ENCODE measurements around the gene ARHGEF3. TPM values are rescaled to one million over a fixed set of nuclear protein-coding genes. Genes with fewer than 3 reads are reported as not detected.

ARHGEF3 gene
- total and polyA plus RNA-seq, 8 donors = 19.5 to 34.1 (median 24.4) TPM

DNA sequence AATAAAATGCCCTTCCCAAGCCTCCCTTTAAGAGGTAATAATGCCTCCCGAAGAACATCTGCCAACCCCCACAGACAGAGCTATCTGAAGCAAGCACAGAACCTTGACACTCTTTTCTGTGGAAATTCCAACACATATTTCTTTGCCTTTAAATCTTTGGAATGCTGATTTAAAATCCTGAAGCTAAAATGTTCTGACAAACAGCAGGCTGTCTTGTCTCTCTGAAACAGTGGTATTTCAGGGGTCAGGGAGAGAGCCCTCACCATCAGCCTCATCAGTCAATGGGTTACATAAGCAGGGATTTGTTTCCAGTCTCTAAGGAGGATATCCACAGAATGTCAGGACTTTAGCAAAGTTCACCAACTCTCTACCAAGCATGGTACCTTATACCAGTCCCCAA, 27.8 kb upstream of the ARHGEF3 start:
- no peaks in the 10 kb centered on the region for H3K36me3 ChIP-seq
- DNase-seq (no peak), ATAC-seq (no peak)
- intact Hi-C loops (cut with DNase I) = no loop called here
- H3K9me3 ChIP-seq = no peaks in the 10 kb centered on the region
- no peaks in the 10 kb centered on the region for H3K27me3 ChIP-seq
- peaks cover 0 to 9% of the 10 kb centered on the region in 2 donors for H3K4me1 ChIP-seq
- H3K27ac ChIP-seq = no peak overlapping the region
- H3K4me3 ChIP-seq = no peak overlapping the region
- TF ChIP-seq, protein P1, sequence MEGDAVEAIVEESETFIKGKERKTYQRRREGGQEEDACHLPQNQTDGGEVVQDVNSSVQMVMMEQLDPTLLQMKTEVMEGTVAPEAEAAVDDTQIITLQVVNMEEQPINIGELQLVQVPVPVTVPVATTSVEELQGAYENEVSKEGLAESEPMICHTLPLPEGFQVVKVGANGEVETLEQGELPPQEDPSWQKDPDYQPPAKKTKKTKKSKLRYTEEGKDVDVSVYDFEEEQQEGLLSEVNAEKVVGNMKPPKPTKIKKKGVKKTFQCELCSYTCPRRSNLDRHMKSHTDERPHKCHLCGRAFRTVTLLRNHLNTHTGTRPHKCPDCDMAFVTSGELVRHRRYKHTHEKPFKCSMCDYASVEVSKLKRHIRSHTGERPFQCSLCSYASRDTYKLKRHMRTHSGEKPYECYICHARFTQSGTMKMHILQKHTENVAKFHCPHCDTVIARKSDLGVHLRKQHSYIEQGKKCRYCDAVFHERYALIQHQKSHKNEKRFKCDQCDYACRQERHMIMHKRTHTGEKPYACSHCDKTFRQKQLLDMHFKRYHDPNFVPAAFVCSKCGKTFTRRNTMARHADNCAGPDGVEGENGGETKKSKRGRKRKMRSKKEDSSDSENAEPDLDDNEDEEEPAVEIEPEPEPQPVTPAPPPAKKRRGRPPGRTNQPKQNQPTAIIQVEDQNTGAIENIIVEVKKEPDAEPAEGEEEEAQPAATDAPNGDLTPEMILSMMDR (IDR thresholded peaks at IDR 0.05) = no peak

DNA sequence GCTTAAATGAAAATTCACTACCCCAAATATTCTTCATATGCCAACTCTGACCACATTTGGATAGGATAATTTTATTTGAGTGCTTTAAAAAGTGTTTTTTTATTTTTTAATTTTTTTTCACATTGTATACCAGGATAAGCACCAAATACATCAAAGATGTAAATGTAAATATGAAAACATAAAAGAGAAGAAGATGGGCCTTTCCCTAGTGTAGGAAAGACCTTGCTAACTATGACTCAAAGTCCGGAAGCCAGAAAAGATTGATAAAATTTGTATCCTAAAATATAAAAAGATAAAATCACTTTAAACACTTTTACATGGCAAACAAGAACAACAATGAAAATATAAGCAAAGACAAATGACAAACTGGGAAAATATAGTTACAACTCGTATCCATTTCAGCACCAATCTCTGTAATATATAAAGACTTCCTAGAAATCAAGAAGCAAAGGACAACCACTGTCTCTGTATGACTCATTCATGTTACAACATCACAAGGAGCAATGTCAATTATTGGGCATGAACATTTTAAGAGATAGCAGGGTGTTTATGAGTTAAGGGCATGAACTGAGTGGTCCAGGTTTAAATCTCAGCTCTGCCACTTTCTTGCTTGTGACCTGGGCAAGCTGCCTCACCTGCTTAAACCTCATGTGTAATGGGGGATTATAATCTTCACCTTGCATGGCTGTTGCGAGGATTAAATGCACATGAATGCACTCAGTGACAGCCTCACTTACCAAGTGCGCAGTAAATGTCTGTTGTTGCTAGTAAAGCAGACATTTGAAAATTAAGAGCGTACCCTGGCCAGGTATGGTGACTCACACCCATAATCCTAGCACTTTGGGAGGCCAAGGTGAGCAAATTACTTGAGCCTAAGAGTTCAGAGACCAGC, 25.3 kb upstream of the ARHGEF3 start:
- no peak overlapping the region for H3K4me3 ChIP-seq
- H3K27me3 ChIP-seq = no peaks in the 10 kb centered on the region
- intact Hi-C loops (cut with DNase I) = no loop called here
- TF ChIP-seq, protein P1 (IDR thresholded peaks at IDR 0.05) = no peak
- peaks cover 0 to 11% of the 10 kb centered on the region in 2 donors for H3K4me1 ChIP-seq
- DNase-seq (no peak), ATAC-seq (no peak)
- no peak overlapping the region for H3K27ac ChIP-seq
- no peaks in the 10 kb centered on the region for H3K36me3 ChIP-seq
- no peaks in the 10 kb centered on the region for H3K9me3 ChIP-seq

DNA sequence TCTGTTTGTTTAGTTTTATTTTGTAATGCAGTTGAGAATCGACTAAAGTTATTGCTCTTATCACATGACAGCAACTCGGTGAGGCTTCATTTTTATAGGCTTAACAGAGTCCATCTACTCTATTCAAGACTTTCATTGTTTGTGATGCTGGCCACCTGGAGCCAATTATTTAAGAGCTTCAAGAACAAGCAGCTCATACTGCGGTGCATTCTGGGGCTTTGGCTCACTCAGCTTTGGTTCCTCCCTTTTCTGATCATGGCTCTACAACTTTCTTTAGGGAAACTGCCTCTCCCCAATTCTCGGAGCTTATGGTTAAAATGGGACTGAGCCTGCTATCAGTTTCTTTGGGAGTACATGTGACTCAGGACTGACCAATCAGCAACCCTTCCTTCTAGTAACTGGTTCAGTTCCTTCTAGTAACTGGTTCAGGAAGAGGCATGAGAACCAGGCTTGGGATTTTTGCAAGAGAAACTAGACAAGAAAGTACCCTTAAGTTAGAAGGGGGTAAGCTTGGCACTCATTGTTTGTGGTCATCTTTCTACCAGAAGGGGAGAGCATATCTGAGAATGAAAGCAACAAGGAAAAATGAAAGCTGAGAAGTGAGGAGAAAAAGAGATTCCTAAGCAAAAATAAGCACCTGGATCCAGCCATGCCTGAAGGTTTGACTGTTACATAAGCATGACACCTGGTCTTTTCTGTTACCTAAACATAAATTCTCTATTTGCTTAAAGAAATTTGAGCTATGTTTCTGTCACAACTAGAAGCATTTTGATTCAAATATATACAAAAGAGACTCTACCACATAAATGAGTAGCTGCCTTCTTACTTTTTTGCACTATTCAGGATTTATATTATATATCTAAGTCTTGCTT, 24.1 kb upstream of the ARHGEF3 start:
- no peaks in the 10 kb centered on the region for H3K27me3 ChIP-seq
- intact Hi-C loops (cut with DNase I) = no loop called here
- no peak for DNase-seq
- no peak for ATAC-seq
- H3K4me1 ChIP-seq = peaks cover 0 to 11% of the 10 kb centered on the region in 2 donors
- no peaks in the 10 kb centered on the region for H3K36me3 ChIP-seq
- no peak overlapping the region for H3K27ac ChIP-seq
- H3K9me3 ChIP-seq = no peaks in the 10 kb centered on the region
- TF ChIP-seq, protein P1 (IDR thresholded peaks at IDR 0.05) = no peak
- no peak overlapping the region for H3K4me3 ChIP-seq

DNA sequence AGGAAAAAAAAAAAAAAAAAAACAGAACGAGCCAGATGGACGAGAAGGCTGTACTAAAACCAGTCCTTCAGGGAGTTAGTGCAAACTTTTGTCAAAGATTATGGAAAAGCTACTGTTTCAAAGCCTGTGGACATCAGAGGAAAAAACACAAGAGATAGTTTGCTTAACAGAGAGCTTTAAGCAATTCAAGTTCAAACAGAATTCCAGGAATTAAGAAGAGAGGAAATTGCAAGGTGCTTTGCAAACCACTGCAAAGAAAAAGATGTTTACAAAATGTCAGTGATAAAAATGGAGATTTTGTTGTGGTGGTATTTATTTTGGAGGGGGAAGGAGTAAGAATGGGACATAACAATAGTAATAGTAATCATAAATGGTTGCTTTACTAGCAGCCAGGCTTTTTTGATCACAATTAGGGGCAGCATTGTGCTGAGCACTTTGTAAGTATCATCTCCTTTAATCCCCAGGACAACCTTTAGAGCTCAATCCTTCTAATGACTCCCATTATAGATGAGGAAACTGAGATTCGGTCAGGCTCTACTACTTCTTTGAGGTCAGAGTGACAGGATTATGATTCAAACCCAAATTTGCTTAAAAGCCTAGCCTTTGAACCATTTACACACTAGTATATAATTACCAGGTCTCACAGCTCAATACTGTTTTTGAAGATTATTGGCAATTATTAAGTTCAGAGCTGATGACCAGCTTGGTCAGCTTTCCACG, 22.4 kb upstream of the ARHGEF3 start:
- intact Hi-C loops (cut with DNase I) = no loop called here
- no peak overlapping the region for H3K4me3 ChIP-seq
- ATAC-seq (no peak), DNase-seq (no peak)
- peaks cover 0 to 11% of the 10 kb centered on the region in 2 donors for H3K4me1 ChIP-seq
- TF ChIP-seq, protein P1 (IDR thresholded peaks at IDR 0.05) = no peak
- no peak overlapping the region for H3K27ac ChIP-seq
- no peaks in the 10 kb centered on the region for H3K27me3 ChIP-seq
- no peaks in the 10 kb centered on the region for H3K36me3 ChIP-seq
- H3K9me3 ChIP-seq = no peaks in the 10 kb centered on the region

Measured in left lung (tissue), 10 donors.